Astrocyte (in vitro differentiated cells and primary cell): ENCODE results near the gene HSP90AA1. TPM values are rescaled to one million over a fixed set of nuclear protein-coding genes. Genes with fewer than 3 reads are reported as not detected.

ENCODE experiments used
- DNase-seq: peaks from one replicate; pipeline ENCODE4 v3.0.0-alpha.2; 2010; ENCODE audit warnings: low read depth
- FAIRE-seq: peaks from 2 replicates; lab custom pipeline; 2011; peaks lifted over from hg19 to GRCh38; lab: Jason Lieb, UNC
- H2AFZ ChIP-seq: 2 replicates; pipeline ENCODE4 v1.6.0; 2012; ENCODE audit warnings: low read depth, low read length, inconsistent platforms
- H3K27ac ChIP-seq: 2 replicates; pipeline ENCODE4 v1.5.1; 2011; ENCODE audit warnings: low read depth, low read length, inconsistent platforms
- H3K27me3 ChIP-seq: 2 replicates; pipeline ENCODE4 v1.6.0; 2011; ENCODE audit warnings: low read length, inconsistent platforms; ENCODE audit not compliant: insufficient read depth
- H3K36me3 ChIP-seq: 2 replicates; pipeline ENCODE4 v1.5.1; 2011; ENCODE audit warnings: low read length, inconsistent platforms; ENCODE audit not compliant: insufficient read depth
- H3K4me1 ChIP-seq: 2 replicates; pipeline ENCODE4 v1.5.1; 2011; ENCODE audit warnings: low read length, inconsistent platforms; ENCODE audit not compliant: insufficient read depth
- H3K4me2 ChIP-seq: 2 replicates; pipeline ENCODE4 v1.6.0; 2012; ENCODE audit warnings: low read length, inconsistent platforms
- H3K4me3 ChIP-seq: 2 replicates; pipeline ENCODE4 v1.5.1; 2011; ENCODE audit warnings: low read depth, mild to moderate bottlenecking, low read length, inconsistent platforms; ENCODE audit not compliant: insufficient read depth
- H3K79me2 ChIP-seq: 2 replicates; pipeline ENCODE4 v1.6.0; 2012; ENCODE audit warnings: mild to moderate bottlenecking, low read length, inconsistent platforms; ENCODE audit not compliant: insufficient read depth
- H3K9ac ChIP-seq: 2 replicates; pipeline ENCODE4 v1.6.0; 2012; ENCODE audit warnings: mild to moderate bottlenecking, low read length, inconsistent platforms
- H3K9me3 ChIP-seq: 2 replicates; pipeline ENCODE4 v1.5.1; 2012; ENCODE audit warnings: low read depth, mild to moderate bottlenecking, low read length, inconsistent platforms; ENCODE audit not compliant: insufficient read depth
- H4K20me1 ChIP-seq: 2 replicates; pipeline ENCODE4 v1.6.0; 2012; ENCODE audit warnings: low read length, inconsistent platforms; ENCODE audit not compliant: insufficient read depth
- H3K27ac Mint-ChIP-seq: one replicate; pipeline ENCODE4 v1.8.0; 2021; ENCODE audit warnings: mild to moderate bottlenecking, mixed read lengths; ENCODE audit not compliant: unreplicated experiment
- H3K27me3 Mint-ChIP-seq: one replicate; pipeline ENCODE4 v1.8.0; 2021; ENCODE audit warnings: low read depth, mixed read lengths; ENCODE audit not compliant: unreplicated experiment
- H3K36me3 Mint-ChIP-seq: one replicate; pipeline ENCODE4 v1.8.0; 2021; ENCODE audit warnings: low read depth, mixed read lengths; ENCODE audit not compliant: unreplicated experiment
- H3K4me1 Mint-ChIP-seq: one replicate; pipeline ENCODE4 v1.8.0; 2021; ENCODE audit warnings: low read depth, mixed read lengths; ENCODE audit not compliant: unreplicated experiment
- H3K4me3 Mint-ChIP-seq: one replicate; pipeline ENCODE4 v1.8.0; 2021; ENCODE audit warnings: mild to moderate bottlenecking, moderate library complexity, mixed read lengths; ENCODE audit not compliant: unreplicated experiment
- H3K9me3 Mint-ChIP-seq: one replicate; pipeline ENCODE4 v1.8.0; 2021; ENCODE audit warnings: mild to moderate bottlenecking, mixed read lengths; ENCODE audit not compliant: unreplicated experiment
- CTCF ChIP-seq: IDR thresholded peaks from 2 replicates; pipeline ENCODE4 v1.5.1; 2011; ENCODE audit warnings: low read depth, mild to moderate bottlenecking, inconsistent platforms, low read length, moderate library complexity; ENCODE audit not compliant: insufficient read depth
- EZH2 ChIP-seq: IDR thresholded peaks from 2 replicates; pipeline ENCODE4 v1.6.1; 2012; ENCODE audit warnings: mild to moderate bottlenecking, low read length, inconsistent platforms; ENCODE audit not compliant: insufficient read depth
- total RNA-seq: library from RNA; stranded (reverse); gene quantifications from 2 replicates; pipeline ENCODE4 v1.2.1, GENCODE V29; 2021

Gene HSP90AA1
- total RNA-seq, 1 donor from 2014 or later = 428 TPM

- peaks cover 84% of the 10 kb centered on the region for H3K36me3 ChIP-seq
- H2AFZ ChIP-seq = no peak overlapping the region
- no peaks in the 10 kb centered on the region for H3K9me3 ChIP-seq
- Mint-ChIP-seq H3K36me3 (peaks cover 17% of the 10 kb centered on the region), H3K4me1 (no peaks in the 10 kb centered on the region), H3K27me3 (no peaks in the 10 kb centered on the region), H3K27ac (no peak overlapping the region), H3K4me3 (no peak overlapping the region), H3K9me3 (no peaks in the 10 kb centered on the region)
- FAIRE-seq = no peak
- H3K27me3 ChIP-seq = no peaks in the 10 kb centered on the region
- no peak for DNase-seq
- H3K4me2 ChIP-seq = no peak overlapping the region
- no peak overlapping the region for H3K4me3 ChIP-seq
- H3K27ac ChIP-seq = no peak overlapping the region
- TF ChIP-seq EZH2 = no peak
- no peak for TF ChIP-seq CTCF
- no peaks in the 10 kb centered on the region for H3K4me1 ChIP-seq
- no peak overlapping the region for H3K9ac ChIP-seq
- peaks cover 16% of the 10 kb centered on the region for H3K79me2 ChIP-seq
- H4K20me1 ChIP-seq = peaks cover 58% of the 10 kb centered on the region
Observed at GRCh38 chr14:102039157-102039556, 47.7 kb downstream of the HSP90AA1 start.

- peaks cover 26% of the 10 kb centered on the region for H3K36me3 Mint-ChIP-seq
- no peak for TF ChIP-seq EZH2
- no peaks in the 10 kb centered on the region for H3K4me1 Mint-ChIP-seq
- no peak overlapping the region for H2AFZ ChIP-seq
- H4K20me1 ChIP-seq = peaks cover 58% of the 10 kb centered on the region
- FAIRE-seq (no peak), DNase-seq (no peak)
- H3K9ac ChIP-seq = no peak overlapping the region
- peaks cover 25% of the 10 kb centered on the region for H3K79me2 ChIP-seq
- H3K27me3 ChIP-seq = no peaks in the 10 kb centered on the region
- no peaks in the 10 kb centered on the region for H3K9me3 ChIP-seq
- H3K4me3 Mint-ChIP-seq = no peak overlapping the region
- H3K27ac ChIP-seq = no peak overlapping the region
- H3K27ac Mint-ChIP-seq = no peak overlapping the region
- H3K36me3 ChIP-seq = peaks cover 87% of the 10 kb centered on the region
- no peaks in the 10 kb centered on the region for H3K27me3 Mint-ChIP-seq
- no peaks in the 10 kb centered on the region for H3K9me3 Mint-ChIP-seq
- no peak overlapping the region for H3K4me3 ChIP-seq
- no peak overlapping the region for H3K4me2 ChIP-seq
- no peaks in the 10 kb centered on the region for H3K4me1 ChIP-seq
Observed at GRCh38 chr14:102037686-102038085, 49.2 kb downstream of the HSP90AA1 start.

GRCh38 chr14:102035914-102036313, 50.9 kb downstream of the HSP90AA1 start:
- H3K4me1 ChIP-seq = no peaks in the 10 kb centered on the region
- no peak overlapping the region for H3K4me3 Mint-ChIP-seq
- H4K20me1 ChIP-seq = peaks cover 44% of the 10 kb centered on the region
- no peaks in the 10 kb centered on the region for H3K27me3 Mint-ChIP-seq
- no peaks in the 10 kb centered on the region for H3K27me3 ChIP-seq
- DNase-seq (no peak), FAIRE-seq (no peak)
- H3K36me3 ChIP-seq = peaks cover 81% of the 10 kb centered on the region
- H3K36me3 Mint-ChIP-seq = peaks cover 30% of the 10 kb centered on the region
- no peak overlapping the region for H3K4me3 ChIP-seq
- no peak overlapping the region for H3K4me2 ChIP-seq
- H3K79me2 ChIP-seq = peaks cover 25% of the 10 kb centered on the region
- H3K9me3 Mint-ChIP-seq = no peaks in the 10 kb centered on the region
- H3K27ac ChIP-seq = no peak overlapping the region
- H3K9ac ChIP-seq = no peak overlapping the region
- H3K9me3 ChIP-seq = no peaks in the 10 kb centered on the region
- H2AFZ ChIP-seq = no peak overlapping the region
- H3K27ac Mint-ChIP-seq = no peak overlapping the region
- no peaks in the 10 kb centered on the region for H3K4me1 Mint-ChIP-seq
- TF ChIP-seq EZH2 = no peak
- no peak for TF ChIP-seq CTCF
